Endothelial cell of umbilical vein (primary cell): ENCODE measurements around the gene PCDH9.

Experiments
- EZH2 ChIP-seq: IDR thresholded peaks from 2 replicates; pipeline ENCODE4 v1.6.1; 2012; ENCODE audit warnings: borderline replicate concordance, low read depth, mild to moderate bottlenecking, moderate library complexity, low read length, inconsistent platforms; ENCODE audit not compliant: severe bottlenecking
- POLR2A ChIP-seq: IDR thresholded peaks from 2 replicates; pipeline ENCODE4 v1.6.1; 2012; ENCODE audit warnings: low read depth, mild to moderate bottlenecking, control low read depth, low read length
- POLR2AphosphoS5 ChIP-seq: IDR thresholded peaks from 2 replicates; pipeline ENCODE4 v1.6.1; 2012; ENCODE audit warnings: low read depth, mild to moderate bottlenecking, control low read depth, low read length, moderate library complexity; ENCODE audit not compliant: insufficient read depth
- TF ChIP-seq, protein P1 (sequence below), 2 donors: IDR thresholded peaks; 1 replicate in 1 of 2; 2 replicates in 1 of 2; pipeline ENCODE4 v1.5.1; 2011; ENCODE audit warnings: low read length in 2 of 2, mild to moderate bottlenecking in 2 of 2, moderate library complexity in 2 of 2, control low read depth in 1 of 2, inconsistent platforms in 1 of 2, low read depth in 1 of 2; ENCODE audit not compliant: insufficient read depth in 1 of 2; ENCODE audit errors: extremely low read depth in 1 of 2
- TF ChIP-seq, protein P2 (sequence below): IDR thresholded peaks from 2 replicates; pipeline ENCODE4 v1.6.1; 2011; ENCODE audit not compliant: insufficient read depth, insufficient read length

DNA sequence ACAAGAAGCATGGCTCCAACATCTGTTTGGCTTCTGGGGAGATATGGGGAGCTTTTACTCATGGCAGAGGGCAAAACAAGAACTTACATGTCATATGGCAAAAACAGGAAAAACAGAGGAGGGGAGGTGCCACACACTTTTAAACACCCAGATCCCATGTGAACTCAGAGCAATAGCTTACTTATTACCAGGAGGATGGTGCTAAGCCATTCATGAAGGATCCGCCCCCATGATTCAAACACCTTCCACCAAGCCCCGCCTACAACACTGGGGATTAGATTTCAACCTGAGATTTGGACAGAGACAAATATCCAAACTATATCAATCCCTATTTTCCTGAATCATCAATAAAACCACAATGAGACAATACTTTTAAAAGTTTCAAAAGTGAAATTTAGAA is 712.1 kb downstream of the PCDH9 start:
- TF ChIP-seq, protein P1, sequence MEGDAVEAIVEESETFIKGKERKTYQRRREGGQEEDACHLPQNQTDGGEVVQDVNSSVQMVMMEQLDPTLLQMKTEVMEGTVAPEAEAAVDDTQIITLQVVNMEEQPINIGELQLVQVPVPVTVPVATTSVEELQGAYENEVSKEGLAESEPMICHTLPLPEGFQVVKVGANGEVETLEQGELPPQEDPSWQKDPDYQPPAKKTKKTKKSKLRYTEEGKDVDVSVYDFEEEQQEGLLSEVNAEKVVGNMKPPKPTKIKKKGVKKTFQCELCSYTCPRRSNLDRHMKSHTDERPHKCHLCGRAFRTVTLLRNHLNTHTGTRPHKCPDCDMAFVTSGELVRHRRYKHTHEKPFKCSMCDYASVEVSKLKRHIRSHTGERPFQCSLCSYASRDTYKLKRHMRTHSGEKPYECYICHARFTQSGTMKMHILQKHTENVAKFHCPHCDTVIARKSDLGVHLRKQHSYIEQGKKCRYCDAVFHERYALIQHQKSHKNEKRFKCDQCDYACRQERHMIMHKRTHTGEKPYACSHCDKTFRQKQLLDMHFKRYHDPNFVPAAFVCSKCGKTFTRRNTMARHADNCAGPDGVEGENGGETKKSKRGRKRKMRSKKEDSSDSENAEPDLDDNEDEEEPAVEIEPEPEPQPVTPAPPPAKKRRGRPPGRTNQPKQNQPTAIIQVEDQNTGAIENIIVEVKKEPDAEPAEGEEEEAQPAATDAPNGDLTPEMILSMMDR (IDR thresholded peaks at IDR 0.05; ENCODE audit: extremely low read depth in 1 of 2, insufficient read depth in 1 of 2, low read depth in 1 of 2, low read length in 2 of 2), result no peak
- TF ChIP-seq, protein P2, sequence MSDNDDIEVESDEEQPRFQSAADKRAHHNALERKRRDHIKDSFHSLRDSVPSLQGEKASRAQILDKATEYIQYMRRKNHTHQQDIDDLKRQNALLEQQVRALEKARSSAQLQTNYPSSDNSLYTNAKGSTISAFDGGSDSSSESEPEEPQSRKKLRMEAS, result no peak
- TF ChIP-seq POLR2A (no peak), POLR2AphosphoS5 (no peak), EZH2 (no peak)
